Fibroblast of the aortic adventitia (primary cell): Measurements from ENCODE around the gene RDX. TPM values are rescaled to one million over a fixed set of nuclear protein-coding genes. Genes with fewer than 3 reads are reported as not detected.

Experiments
- DNase-seq: peaks from one replicate; pipeline ENCODE4 v3.0.0-alpha.2; 2010; ENCODE audit warnings: low read depth
- H3K4me3 ChIP-seq: 2 replicates; pipeline ENCODE4 v1.5.1; 2011; ENCODE audit warnings: low read depth, mild to moderate bottlenecking, control low read depth, low read length, moderate library complexity
- CTCF ChIP-seq: IDR thresholded peaks from 2 replicates; pipeline ENCODE4 v1.5.1; 2011; ENCODE audit warnings: mild to moderate bottlenecking, low read length, control low read depth, inconsistent platforms; ENCODE audit not compliant: insufficient read depth
- total RNA-seq: library from RNA; depleted of rRNA; stranded (reverse); fragments of >200 nt; gene quantifications from 2 replicates; pipeline ENCODE4 v1.2.3, GENCODE V29; 2012; ENCODE audit warnings: low replicate concordance

RDX gene
- 108 and 307 TPM in 2 replicates for total RNA-seq

GRCh38 chr11:110296226-110297075, at the start of gene RDX:
Gene RDX, minus strand, starts transcription at chr11:110296614. Its CDS starts 16,922 bp downstream, at chr11:110279692.
- DNase-seq = peak; percentile 69
- TF ChIP-seq CTCF = no peak
- peak within 1 kb of the TSS; percentile 82 for H3K4me3 ChIP-seq

GRCh38 chr11:110345743-110346142, 49.3 kb upstream of the RDX start:
- no peak for DNase-seq
- H3K4me3 ChIP-seq = no peak overlapping the region
- TF ChIP-seq CTCF = no peak

GRCh38 chr11:110340436-110340835, 44.0 kb upstream of the RDX start:
- TF ChIP-seq CTCF = no peak
- no peak for DNase-seq
- H3K4me3 ChIP-seq = no peak overlapping the region

GRCh38 chr11:110339456-110340250, 43.2 kb upstream of the RDX start:
- no peak for DNase-seq
- TF ChIP-seq CTCF = no peak
- no peak overlapping the region for H3K4me3 ChIP-seq

- DNase-seq = no peak
- no peak overlapping the region for H3K4me3 ChIP-seq
- no peak for TF ChIP-seq CTCF
Measured at GRCh38 chr11:110338684-110339083, 42.3 kb upstream of the RDX start.

- no peak for TF ChIP-seq CTCF
- peak; percentile 25 for DNase-seq
- no peak overlapping the region for H3K4me3 ChIP-seq
Measured at GRCh38 chr11:110337570-110338193, 41.3 kb upstream of the RDX start.
